GM21717 (cell line): Measurements from ENCODE around the gene RIN3.

ENCODE experiments used
- ATAC-seq: cut with Tn5 transposase; IDR thresholded peaks from one replicate; pipeline ENCODE4 v1.9.1; 2021; ENCODE audit warnings: mild to moderate bottlenecking, moderate library complexity; ENCODE audit not compliant: unreplicated experiment

RIN3 gene

GRCh38 chr14:92595267-92595666, 81.7 kb downstream of the RIN3 start:
- no peak for ATAC-seq

DNA sequence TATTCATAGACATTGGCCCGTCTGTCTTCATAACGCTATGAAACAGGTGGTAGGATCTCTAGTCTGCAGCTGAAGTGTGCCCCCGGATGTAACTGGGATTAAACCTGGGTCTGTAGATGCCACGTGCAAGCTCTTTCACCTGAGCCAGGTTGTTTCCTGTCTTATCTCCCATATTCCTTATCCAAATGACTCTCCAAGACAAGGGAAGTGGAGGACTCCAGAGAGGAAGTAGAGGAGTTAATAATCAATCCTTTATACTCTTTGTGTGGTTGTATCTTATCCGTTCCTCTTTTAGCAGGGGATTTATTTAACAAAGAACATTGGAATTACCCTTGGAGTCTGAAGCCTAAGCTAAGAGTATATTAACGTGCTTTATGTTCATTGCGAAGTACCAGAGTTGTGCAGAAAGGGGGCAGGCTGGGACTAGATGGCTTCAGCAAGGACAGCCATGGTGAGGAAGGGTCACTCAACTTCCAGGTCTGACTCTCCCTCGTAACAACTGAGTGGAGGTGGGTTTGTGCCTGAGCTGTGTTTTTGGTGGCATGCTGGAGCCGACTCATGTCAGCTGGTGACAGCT, 82.8 kb downstream of the RIN3 start:
- no peak for ATAC-seq

GRCh38 chr14:92597906-92598905, 84.6 kb downstream of the RIN3 start:
- ATAC-seq = no peak

DNA sequence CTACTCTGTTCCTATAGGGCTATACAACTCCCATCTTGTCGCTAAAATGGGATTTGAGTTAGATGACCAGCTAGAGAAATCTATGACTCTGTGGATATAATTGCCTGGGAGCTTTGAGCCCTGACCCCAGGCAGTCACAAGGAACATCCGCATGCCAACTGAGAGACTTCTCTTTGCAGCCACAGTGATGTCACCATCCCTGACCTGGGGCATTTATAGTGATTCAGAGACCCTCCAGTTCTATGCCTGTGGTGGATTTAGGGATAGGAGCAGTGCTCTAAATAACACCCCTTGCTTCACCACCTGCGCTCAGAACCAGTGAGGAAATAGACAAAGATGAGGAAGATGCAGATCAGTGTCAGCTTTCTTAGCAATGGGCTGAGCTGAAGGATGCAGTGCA, 86.2 kb downstream of the RIN3 start:
- no peak for ATAC-seq

- no peak for ATAC-seq
Measured at GRCh38 chr14:92600318-92601053, 86.9 kb downstream of the RIN3 start.

- no peak for ATAC-seq
Measured at GRCh38 chr14:92601131-92601710, 87.6 kb downstream of the RIN3 start.

GRCh38 chr14:92601757-92602417, 88.3 kb downstream of the RIN3 start:
- no peak for ATAC-seq

DNA sequence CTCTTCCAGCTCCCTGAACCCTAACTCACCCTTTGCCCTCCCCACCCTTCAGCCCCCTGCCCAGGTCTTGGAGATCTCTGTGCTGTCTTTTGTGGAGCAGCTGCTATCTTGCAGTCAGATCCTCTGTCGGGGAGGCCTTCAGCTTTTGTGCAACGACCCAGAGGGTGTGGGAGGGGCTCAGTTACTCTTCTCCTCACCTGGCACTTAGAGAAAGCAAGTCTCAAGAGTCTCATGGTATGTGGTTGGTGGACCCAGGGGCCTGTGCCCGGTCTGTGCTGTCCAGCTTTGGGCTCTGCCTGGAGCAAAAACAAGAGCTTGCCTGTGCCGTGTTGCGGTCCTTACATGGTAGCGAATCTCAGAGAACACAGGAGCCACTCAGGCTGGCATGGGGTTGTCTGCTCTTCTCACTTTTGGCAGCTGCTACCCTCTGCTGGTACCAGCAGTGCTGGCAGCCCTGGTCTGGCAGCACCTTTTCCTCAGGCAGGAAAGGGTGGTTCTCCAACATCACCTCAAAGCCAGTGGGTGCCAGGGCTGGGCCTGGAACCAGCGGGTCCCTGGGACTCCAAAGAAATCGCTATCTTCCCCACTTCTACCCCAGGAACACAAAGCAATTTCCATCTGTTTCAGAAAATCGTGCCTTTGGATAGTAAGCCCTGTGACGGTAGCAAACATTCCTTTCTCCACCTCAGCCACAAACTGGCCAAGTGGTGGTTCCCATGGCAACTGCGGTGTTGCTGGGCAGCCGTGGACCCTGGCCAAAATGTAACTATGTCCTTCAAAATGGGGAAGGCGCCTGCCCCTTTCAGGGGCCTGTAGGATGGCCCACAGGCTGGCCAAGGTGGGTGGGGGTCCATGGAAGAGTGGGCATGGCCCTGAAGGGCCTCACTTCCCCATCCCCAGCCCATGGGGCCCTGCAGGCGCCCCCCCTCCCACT, 90.0 kb downstream of the RIN3 start:
- no peak for ATAC-seq

- ATAC-seq = no peak
Measured at GRCh38 chr14:92605274-92605940, 91.8 kb downstream of the RIN3 start.

DNA sequence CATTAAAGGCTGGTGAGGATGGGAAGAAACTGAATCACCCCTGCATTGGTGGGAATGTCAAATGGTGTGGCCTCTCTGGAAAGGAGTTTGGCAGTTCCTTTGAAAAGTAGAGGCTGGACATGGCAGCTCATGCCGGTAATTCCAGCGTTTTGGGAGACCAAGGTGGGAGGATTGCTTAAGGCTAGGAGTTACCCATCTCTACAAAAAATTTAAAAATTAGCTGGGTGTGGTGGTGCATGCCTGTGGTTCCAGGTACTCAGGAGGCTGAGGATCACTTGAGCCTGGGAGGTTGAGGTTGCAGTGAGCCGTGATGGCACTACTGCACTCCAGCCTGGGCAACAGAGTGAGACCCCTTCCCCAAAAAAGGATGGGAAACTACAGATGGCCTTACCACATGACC, 93.7 kb downstream of the RIN3 start:
- ATAC-seq = no peak

DNA sequence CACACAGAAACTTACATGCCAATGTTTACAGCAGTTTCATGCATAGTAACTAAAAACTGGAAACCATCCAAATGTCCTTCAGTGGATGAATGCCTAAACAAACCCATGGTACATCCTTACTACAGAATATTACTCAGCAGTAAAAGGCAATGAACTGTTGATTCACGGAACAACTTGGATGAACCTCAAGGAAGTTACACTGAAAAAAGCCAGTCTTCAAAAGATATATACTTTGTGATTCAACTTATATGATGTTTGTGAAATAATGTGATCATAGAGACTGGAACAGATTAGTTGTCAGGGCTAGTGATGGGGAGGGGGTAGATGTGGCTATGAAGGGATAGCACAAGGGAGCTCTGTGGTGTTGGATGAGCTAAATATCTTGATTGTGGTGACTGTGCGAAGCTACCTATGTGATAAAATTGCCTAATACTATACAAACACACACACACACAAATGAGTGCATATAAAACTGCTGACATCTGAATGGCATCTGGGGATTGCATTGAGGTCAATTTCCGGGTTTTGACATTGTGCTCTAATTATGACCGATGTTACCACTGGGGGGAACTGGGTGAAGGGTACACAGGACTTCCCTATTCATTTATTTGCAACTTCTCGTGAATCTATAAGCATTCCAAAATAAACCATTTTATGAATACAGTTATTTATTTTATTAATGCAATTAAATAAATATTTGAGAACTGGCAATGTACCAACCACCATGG, 94.3 kb downstream of the RIN3 start:
- ATAC-seq = no peak

DNA sequence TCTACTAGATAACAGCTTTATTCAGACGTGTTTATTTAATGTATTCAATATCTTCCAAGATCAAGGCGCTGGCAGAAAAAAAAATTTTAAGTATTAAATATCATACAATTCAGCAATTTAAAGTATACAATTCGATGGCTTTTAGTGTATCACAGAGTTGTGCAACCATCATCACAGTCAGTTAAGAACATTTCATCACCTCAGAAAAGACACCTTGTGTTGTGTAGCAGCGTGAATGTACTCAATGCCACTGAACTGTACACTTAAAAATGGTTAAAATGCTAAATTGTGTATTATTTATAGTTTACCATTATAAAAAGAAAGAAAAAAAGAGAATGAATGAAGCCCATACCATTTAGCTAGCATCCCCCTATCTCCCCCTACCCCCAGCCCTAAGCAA, 96.4 kb downstream of the RIN3 start:
- ATAC-seq = no peak

DNA sequence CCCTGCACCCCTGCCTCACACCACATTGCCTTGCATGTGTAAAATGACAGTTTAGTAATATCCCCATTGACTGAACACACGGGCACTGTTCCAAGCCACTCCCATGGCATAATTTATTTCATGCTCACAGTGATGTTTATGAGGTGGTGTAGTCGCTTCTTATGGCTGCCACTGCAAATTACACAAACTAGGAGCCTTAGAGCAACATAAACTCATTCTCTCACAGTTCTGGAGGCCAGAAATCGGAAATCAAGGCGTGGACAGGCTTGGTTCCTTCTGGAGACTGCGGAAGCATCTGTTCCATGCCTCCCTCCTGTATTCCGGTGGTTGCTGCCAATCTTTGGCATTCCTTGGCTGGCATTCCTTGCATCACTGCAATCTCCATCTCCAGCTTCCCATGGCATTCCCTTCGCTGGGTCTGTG, 97.3 kb downstream of the RIN3 start:
- ATAC-seq = no peak

DNA sequence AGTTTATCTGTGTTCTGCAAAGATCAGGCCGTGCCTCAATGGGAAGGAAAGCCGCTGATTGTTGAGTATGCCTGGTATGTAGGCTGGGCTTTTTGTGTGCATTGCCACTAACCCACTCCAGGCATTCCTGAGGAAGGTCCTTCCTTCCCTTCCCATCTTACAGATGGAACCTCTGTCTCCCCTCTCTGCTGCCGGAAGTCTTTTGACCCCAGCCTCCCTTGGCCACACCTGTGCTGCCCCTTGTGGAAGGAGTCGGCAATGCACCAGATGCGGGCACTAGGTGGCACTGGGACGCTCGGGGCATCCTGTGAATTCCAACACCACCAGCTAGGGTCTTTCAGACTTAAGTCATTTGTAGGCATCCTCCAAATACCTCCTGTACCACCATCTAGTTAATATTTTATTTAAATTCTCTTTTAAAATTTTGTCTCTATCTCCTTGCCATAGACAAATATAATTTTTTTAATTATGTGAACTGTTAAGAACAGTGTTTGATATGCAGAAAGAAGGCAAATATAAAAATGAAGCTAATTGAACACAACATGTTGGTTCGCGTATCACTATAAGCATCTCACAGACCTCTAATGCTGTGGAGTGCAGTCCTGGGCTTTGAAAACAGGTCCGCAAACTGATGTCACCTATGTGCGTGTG, 99.6 kb downstream of the RIN3 start:
- no peak for ATAC-seq

- no peak for ATAC-seq
Measured at GRCh38 chr14:92613681-92614260, 100.2 kb downstream of the RIN3 start.

DNA sequence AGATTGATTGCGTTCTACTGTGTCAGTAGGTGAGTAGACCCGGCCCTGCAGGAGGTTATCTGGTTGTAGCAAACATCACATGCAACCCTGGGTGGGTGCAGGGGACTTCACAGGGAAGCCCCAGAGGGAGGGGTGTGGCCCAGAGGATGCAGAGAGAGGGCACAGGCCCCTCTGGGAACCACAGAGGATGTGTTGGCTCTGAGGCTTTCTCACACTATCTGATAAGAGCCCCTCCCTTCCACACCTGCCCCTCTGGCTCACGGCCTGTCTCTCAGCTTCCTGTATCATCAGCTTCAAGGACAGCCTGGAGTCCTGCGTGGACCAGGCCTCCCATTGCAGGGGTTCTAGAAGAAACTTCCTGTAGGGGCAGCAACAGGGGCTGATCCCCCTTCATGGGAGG, 101.9 kb downstream of the RIN3 start:
- peak; percentile 62 for ATAC-seq

GRCh38 chr14:92616178-92616577, 102.6 kb downstream of the RIN3 start:
- ATAC-seq = no peak

GRCh38 chr14:92617581-92617980, 104.0 kb downstream of the RIN3 start:
- ATAC-seq = no peak
